NB4 (cell line): ENCODE measurements around the gene YEATS2.
"Not testable (repeated sequence)": the region's sequence is repeated elsewhere in the genome, so short reads cannot be mapped to it uniquely, and the experiment has no call there.

ENCODE experiments used
- DNase-seq: peaks from one replicate; pipeline ENCODE4 v3.0.0; 2010; ENCODE audit warnings: low read depth
- H3K4me3 ChIP-seq: one replicate; pipeline ENCODE4 v1.5.1; 2011; ENCODE audit warnings: mild to moderate bottlenecking, low read depth, low read length, moderate library complexity
- CTCF ChIP-seq: IDR thresholded peaks from one replicate; pipeline ENCODE4 v1.5.1; 2012; ENCODE audit warnings: low read depth, low read length
- MAX ChIP-seq: IDR thresholded peaks from 2 replicates; pipeline ENCODE4 v1.6.1; 2011; ENCODE audit warnings: low read depth, low read length
- MYC ChIP-seq: IDR thresholded peaks from 2 replicates; pipeline ENCODE4 v1.6.1; 2011; ENCODE audit warnings: low read depth, low read length
- POLR2A ChIP-seq: IDR thresholded peaks from 2 replicates; pipeline ENCODE4 v1.6.1; 2011; ENCODE audit warnings: mild to moderate bottlenecking; ENCODE audit not compliant: insufficient read length; ENCODE audit errors: extremely low read depth

YEATS2 gene

GRCh38 chr3:183766107-183766506 lies 68.5 kb downstream of the YEATS2 start:
- no peak for DNase-seq
- no peak overlapping the region for H3K4me3 ChIP-seq
- TF ChIP-seq MYC (no peak), MAX (no peak), CTCF (no peak), POLR2A (no peak)

GRCh38 chr3:183766745-183767606 lies 69.4 kb downstream of the YEATS2 start:
- DNase-seq: peak; percentile 64
- H3K4me3 ChIP-seq: no peak overlapping the region
- no peak for TF ChIP-seq POLR2A
- no peak for TF ChIP-seq MAX
- no peak for TF ChIP-seq MYC
- TF ChIP-seq CTCF: peak; percentile 74

GRCh38 chr3:183768114-183768513 lies 70.5 kb downstream of the YEATS2 start:
- H3K4me3 ChIP-seq: no peak overlapping the region
- TF ChIP-seq MYC: no peak
- TF ChIP-seq MAX: no peak
- no peak for TF ChIP-seq CTCF
- TF ChIP-seq POLR2A: no peak
- no peak for DNase-seq

GRCh38 chr3:183769453-183769852 lies 71.9 kb downstream of the YEATS2 start:
- TF ChIP-seq MYC (no peak), CTCF (no peak), MAX (no peak), POLR2A (no peak)
- DNase-seq: no peak
- no peak overlapping the region for H3K4me3 ChIP-seq

GRCh38 chr3:183774631-183775030 lies 77.0 kb downstream of the YEATS2 start:
- TF ChIP-seq MYC (no peak), POLR2A (no peak), CTCF (no peak), MAX (no peak)
- no peak overlapping the region for H3K4me3 ChIP-seq
- DNase-seq: no peak

- DNase-seq: peak; percentile 23
- H3K4me3 ChIP-seq: no peak overlapping the region
- TF ChIP-seq MAX: no peak
- TF ChIP-seq CTCF: no peak
- no peak for TF ChIP-seq MYC
- TF ChIP-seq POLR2A: no peak
Observed at GRCh38 chr3:183775781-183776180, 78.2 kb downstream of the YEATS2 start.

GRCh38 chr3:183776451-183776850 lies 78.9 kb downstream of the YEATS2 start:
- DNase-seq: peak; percentile 14
- not testable (repeated sequence) for H3K4me3 ChIP-seq
